GM10847 (cell line): Measurements from ENCODE around the gene ZBBX.

Source experiments
- POLR2A ChIP-seq: IDR thresholded peaks from 2 replicates; pipeline ENCODE4 v1.6.1; 2011; ENCODE audit not compliant: insufficient read length; ENCODE audit errors: extremely low read depth

ZBBX gene, protein sequence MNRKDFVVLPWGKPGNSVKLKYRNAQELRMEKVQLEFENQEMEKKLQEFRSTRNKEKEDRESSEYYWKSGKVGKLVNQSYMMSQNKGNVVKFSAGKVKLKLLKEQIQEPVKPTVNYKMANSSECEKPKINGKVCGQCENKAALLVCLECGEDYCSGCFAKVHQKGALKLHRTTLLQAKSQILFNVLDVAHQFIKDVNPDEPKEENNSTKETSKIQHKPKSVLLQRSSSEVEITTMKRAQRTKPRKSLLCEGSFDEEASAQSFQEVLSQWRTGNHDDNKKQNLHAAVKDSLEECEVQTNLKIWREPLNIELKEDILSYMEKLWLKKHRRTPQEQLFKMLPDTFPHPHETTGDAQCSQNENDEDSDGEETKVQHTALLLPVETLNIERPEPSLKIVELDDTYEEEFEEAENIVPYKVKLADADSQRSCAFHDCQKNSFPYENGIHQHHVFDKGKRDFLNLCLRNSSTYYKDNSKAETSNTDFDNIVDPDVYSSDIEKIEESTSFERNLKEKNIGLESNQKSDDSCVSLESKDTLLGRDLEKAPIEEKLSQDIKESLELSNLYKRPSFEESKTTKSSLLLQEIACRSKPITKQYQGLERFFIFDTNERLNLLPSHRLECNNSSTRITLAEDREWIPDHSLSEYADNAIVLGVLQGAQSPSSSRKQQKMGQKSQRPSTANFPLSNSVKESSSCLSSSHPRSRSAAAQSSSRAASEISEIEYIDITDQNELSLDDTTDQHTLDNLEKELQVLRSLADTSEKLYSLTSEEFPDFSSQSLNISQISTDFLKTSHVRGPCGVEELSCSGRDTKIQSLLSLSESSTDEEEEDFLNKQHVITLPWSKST

DNA sequence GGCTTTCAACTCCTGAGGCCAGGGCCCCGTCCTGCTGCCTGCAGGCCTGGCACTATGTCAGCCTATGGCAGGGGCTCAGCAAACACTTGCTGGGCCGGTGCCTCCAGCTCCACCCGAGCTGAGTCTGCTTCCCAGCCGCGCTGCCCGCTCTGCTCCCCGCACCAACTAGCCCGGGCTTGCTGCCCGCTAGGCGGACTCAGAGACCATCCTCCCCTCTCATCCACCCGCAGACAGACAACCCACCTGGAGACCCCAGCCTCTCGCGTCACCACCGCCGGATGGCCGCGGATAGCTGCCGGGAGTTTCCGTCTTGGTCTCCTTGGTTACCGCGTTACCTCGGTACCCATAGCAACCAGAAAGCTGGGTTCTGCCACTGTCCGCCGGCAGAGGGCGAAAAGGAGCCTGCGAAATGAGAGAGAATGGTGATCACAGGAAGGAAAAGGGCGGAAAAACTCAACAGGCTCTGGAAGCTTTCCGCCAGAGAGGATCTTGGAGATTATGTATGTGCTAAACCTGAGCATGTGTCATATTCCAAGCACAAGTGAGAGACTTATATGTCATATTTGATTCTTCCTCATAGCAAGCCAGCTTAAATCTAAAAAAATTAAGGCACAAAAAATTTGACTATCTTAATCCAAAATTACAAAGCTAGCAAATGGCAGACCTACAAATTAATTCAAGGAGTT, at the start of gene ZBBX:
ZBBX (minus strand) TSS at position 294 of the 686 bp plus-strand sequence. CDS start 7,396 bp downstream, outside the sequence.
- TF ChIP-seq POLR2A: no peak

DNA sequence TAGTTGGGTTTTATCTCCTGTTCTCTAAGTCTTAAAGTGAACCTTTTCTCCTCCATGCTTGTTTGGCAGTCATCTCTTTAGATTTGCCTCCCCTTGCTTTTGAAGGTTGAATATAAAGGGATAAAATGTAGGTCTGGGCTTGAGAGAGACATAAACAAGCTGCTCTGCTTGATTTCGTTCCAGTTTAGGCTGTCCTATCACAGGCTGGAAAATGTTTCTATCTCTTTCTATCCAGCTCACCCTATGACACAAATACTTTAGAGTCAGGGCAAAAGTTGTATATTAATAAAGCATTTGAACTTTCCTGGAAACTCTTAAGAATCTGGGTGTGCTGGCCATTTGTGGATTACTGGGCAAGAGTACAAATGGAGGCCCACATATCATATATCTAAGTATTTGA, 29.5 kb upstream of the ZBBX start:
- TF ChIP-seq POLR2A: no peak

DNA sequence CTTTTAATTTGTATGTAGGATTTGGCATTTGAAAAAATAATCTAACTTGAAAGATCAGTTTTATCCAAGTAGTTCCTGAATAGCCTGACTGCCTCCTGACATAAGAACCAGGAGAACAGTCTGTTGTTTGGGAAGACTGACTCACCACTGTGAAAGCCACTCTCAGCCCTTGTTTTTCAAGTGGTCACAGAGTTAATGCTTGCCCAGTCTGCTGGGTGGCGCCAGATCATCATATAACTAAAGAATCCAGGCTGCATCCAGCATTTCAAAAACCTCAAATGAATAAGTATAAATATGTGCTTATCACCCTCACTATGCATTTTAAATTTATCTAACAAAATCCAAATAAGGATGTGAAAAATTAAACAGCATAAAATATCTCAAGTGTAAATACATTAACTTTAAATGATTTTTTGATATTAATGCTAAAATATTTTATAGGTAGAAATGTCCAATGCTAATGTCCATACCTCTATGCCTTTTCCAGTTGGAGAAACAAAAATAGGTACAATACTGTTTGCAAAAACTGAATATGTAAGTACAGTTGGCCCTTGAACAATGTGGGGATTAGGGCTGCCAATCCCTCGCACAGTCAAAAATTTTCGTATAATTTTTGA, 26.9 kb upstream of the ZBBX start:
- TF ChIP-seq POLR2A: no peak

DNA sequence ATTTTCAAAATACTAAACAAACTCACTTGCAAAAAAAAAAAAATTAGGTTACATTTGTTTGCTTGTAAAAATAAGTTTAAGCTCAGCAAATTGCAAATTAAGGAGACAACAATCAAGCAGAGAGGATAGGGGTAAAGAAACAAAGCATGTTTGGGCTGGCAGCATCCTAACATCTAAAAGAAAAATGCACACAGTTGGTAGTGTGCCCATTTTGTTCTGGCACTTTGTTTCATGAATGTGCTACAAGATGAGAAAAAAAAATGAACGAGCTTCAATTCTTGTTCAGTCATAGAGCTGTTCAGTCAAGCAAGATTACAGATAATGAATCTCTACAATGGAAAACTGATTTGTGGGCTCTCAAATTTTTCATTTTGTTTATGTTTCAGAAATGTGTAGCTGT, 17.7 kb upstream of the ZBBX start:
- no peak for TF ChIP-seq POLR2A

DNA sequence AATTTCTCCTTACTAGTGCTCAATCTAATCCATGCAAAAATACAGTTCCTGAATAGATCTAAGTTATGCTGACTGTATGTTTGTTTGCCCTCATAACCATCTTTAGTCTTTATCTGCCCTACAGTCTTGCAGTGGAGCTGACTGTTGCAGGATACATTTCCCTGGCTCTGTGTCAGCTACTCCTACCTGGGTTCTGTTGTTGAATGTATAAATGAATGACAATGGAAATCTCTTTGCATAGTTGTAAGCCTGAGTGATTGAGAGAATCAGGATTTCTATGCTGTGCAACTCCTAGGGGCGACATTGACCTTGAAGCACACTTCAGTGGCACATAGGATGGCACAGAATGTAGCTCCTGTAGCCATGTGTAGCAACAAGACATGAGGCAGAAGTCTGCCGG, 16.0 kb upstream of the ZBBX start:
- TF ChIP-seq POLR2A: no peak

DNA sequence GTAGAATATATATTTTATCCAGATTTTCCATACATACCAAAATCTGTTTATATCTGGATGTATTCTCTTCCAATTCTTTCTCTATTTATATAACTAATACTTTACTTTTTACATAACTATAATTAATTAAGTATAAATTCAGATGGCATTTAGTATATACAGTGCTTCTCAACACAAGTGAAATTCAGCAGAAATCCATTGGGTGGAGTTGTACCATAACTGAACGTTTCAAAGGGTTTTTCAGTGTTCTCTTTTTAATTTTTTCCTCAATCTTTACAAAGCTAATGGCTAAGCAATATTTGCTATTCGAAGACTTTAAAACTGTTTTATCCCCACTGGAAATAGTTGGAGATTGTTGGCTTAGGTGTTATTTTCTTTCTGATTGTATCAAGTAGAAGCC, 13.9 kb upstream of the ZBBX start:
- no peak for TF ChIP-seq POLR2A

DNA sequence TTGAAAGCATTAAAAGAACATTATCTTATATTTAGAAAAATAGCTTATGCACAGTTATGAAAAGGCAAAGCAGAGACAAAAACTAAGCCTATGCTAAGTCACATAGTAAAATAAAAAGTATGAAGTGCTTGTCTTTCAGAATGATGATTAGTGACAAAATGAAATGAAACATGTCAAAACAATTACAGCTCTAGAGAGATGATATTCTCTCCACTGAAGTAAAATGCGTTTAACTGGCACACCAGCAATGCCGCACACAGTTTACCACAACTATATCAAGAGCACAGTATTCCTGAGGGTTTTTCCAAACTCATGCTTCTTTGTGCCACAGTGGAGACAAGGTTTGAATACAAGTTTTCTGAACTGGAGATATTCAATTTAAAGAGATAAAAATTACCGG, 2.1 kb upstream of the ZBBX start:
- TF ChIP-seq POLR2A: no peak

DNA sequence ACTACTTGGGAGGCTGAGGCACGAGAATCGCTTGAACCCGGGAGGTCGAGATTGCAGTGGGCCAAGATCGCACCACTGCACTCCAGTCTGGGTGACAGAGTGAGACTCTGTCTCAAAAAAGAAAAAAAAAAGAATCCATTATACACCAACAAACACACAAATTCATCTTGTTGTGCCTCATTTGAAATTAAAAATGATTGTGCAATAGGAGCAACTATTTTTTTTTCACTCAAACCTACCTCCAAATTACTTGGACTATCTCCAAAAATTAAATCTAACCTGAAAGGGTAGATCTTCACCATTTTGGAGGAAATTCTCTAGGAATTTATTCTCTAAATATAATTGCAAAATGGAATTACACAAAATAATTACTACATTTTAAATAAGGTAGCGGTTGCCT, 4.6 kb downstream of the ZBBX start:
- no peak for TF ChIP-seq POLR2A

DNA sequence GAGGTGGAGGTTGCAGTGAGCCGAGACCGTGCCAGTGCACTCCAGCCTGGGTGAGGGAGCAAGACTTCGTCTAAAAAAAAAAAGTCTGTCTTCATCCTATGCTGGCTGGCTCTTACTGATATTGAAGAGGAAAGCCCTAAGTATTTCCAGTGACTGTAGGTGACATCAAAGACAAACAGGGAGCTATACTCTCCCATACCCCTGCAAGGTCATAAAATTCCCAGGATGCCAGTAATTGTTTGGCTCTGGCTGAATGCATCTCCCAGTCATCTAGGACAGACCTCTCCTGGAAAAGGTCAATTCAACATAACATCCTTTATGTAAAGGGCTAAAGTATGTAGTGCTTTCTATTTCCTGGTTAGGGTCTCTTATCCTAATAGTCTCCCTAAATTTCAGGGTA, 8.0 kb downstream of the ZBBX start:
- TF ChIP-seq POLR2A: no peak

DNA sequence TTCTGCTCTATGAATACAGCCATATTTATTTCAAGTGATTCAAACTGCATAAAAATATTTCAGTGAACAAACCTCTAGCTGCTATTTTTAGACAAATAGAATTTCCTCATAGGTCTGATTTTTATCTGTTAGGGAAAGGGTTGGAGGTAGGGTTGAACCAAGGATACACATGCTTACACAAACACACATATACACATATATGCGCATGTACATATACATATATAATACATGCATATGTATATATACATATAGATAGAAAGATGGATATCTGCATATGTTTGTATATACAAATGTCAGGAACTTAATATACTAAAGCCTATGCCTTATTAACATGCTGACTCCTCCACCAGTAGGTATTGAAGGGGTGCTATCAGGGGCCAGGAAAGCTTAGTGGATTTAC, 18.1 kb downstream of the ZBBX start:
- TF ChIP-seq POLR2A: no peak

DNA sequence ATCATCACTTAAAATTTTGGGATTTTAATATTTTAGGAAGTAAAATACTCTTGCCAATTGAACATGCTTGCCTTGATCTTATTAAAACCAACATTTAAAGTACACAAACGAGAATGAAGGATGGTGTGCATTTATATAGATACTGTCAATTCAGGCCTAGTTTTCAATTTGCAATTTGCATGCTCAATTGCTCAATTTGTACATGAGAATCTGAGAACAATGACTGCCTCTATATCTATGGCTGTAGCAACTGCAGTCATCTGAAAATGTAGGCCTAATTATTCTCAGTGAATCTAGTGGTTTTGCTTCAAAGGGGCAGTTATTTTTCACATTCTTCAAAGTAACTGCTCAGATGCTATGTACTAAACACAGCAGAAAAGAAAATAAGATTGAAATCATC, 18.8 kb downstream of the ZBBX start:
- no peak for TF ChIP-seq POLR2A

DNA sequence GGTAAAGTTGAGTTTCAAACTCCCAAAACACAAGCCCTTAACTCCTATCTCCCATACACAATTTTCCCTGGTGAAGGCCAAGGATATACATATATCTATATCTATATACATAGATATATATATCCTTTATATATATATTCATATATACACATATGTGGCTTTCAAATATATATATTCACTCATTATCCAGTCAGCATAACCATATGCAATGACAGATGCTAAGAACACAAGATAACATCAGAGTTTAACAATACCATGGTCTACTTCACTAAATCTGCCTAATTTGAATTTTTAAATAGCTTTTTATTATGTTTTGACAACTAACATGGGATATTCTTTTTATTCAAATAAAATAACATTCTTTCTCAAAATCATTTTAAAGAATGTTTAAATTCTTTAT, 24.7 kb downstream of the ZBBX start:
- TF ChIP-seq POLR2A: no peak

DNA sequence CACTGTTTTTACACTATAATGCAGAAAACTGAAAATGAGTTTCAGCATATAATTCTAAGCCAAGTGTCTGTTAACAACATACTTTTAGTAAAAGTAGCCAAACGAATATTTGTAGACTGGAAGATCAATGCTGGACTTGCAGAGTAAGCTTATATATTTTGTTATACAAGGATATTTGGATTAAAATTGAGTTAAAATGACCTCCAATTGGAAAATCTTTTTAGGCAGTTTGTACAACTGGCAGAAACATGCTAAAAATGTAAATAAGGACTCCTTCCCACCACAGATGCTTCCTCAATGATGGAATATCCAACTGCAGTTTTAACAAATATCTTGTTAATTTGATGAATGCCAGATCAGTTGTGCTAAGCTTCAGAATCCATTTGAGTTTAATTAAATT, 25.3 kb downstream of the ZBBX start:
- TF ChIP-seq POLR2A: no peak

DNA sequence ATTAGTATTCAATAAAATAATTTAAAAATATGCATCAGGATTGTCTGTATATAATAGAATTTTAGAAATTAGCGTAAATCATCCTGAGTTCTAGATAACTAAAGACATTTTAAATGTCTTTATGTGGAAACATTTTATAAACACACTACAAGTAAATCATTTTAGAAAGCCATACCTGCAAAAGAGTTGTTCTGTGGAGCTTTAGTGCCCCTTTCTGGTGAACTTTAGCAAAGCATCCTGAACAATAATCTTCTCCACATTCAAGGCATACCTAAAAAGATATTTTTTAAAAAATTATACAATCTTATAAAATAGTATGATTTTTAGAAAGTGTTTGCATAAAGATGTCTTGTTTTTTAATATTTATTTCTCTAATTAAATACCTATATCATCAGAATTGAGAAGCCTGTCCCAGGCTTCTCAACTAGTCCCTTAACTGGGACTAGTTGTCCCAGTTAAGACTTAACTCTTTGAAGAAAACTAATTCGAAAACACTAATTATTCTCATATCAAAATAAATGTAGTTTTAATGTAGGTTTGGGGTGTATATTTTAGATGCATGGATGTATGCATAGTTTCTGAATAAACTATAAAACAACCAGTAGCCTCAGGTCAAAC, 29.7 kb downstream of the ZBBX start:
- no peak for TF ChIP-seq POLR2A

DNA sequence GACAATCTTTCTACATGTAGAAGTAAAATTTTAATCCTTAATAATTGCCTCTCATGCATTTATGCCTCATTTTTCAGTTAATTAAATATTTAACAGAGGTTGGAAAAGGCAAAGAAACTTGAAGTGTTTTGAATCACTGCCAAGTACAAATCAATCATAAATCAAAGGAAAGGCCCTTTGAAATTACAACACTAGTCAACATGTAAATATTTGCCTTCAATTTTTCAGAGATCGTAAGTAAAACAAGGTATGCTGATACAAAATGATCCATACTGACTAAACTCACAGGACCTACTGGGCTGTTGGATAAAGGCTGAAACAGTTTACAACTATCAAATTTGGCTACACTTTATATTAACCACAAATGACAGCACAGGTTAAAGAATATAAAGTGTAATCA, 33.9 kb downstream of the ZBBX start:
- TF ChIP-seq POLR2A: no peak

DNA sequence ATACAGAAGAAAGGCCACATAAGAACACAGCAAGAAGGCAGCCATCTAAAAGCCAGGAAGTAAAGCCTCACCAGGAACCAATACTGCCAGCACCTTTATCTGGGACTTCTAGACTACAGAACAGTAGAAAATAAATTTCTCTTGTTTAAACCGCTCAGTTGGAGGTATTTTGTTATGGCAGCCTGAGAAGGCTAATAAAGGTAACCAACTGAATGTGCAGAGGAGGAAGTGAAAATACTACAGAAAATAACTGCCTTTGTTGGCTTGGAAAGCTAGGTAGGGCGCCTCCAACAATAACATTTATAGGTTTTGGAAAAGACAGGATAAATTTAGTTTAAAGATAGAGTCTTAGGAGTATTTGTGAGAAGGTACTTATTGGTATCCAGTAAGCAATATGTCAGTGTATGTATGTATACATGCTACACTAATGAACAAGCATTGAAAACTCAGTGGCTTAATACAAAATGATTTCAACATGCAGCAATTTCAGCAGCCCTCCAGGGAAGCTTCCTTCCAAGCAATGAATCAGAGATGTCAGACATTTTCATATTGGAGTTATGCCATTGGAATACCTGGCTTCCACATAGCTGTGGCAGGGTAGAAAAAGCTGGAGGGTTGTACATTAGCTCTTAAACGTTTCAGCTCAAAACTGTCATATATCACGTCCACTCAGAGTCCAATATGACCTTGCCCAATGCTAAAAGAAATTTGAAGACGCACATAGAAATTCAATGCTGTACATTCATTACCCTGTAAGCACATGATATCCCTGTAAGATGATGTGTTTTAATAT, 48.9 kb downstream of the ZBBX start:
- TF ChIP-seq POLR2A: no peak
